Trophoblast cell (in vitro differentiated cells and primary cell): ENCODE results near the gene TRMT112.
A peak's percentile ranks its signal among the peaks of the same experiment; 100 is the strongest.
"Not testable (repeated sequence)": the region's sequence is repeated elsewhere in the genome, so short reads cannot be mapped to it uniquely, and the experiment has no call there.

Source experiments
- DNase-seq, 2 donors: peaks; one replicate each; pipeline ENCODE4 v3.0.0-alpha.2; 2016
- H2AFZ ChIP-seq: 2 replicates; pipeline ENCODE4 v1.6.1; 2013; ENCODE audit warnings: low read length, moderate library complexity, mild to moderate bottlenecking; ENCODE audit not compliant: insufficient read depth, poor library complexity
- H2AK5ac ChIP-seq: 2 replicates; pipeline ENCODE4 v1.6.1; 2013; ENCODE audit warnings: mild to moderate bottlenecking, low read length
- H2BK120ac ChIP-seq: 2 replicates; pipeline ENCODE4 v1.6.1; 2013; ENCODE audit warnings: low read length, mild to moderate bottlenecking, moderate library complexity; ENCODE audit not compliant: insufficient read depth, poor library complexity
- H2BK12ac ChIP-seq: 2 replicates; pipeline ENCODE4 v1.6.1; 2013; ENCODE audit warnings: mild to moderate bottlenecking, low read length, moderate library complexity
- H2BK5ac ChIP-seq: 2 replicates; pipeline ENCODE4 v1.6.1; 2013; ENCODE audit warnings: low read length, low read depth, moderate library complexity, mild to moderate bottlenecking; ENCODE audit not compliant: poor library complexity
- H3K14ac ChIP-seq: 2 replicates; pipeline ENCODE4 v1.6.1; 2013; ENCODE audit warnings: mild to moderate bottlenecking, low read length
- H3K18ac ChIP-seq: 2 replicates; pipeline ENCODE4 v1.6.1; 2013; ENCODE audit warnings: mild to moderate bottlenecking, low read length
- H3K23ac ChIP-seq: 2 replicates; pipeline ENCODE4 v1.6.1; 2013; ENCODE audit warnings: low read length
- H3K27ac ChIP-seq: 2 replicates; pipeline ENCODE4 v1.5.1; 2013; ENCODE audit warnings: low read depth, mild to moderate bottlenecking, inconsistent platforms, low read length, moderate library complexity
- H3K27me3 ChIP-seq: 2 replicates; pipeline ENCODE4 v1.6.1; 2013; ENCODE audit warnings: inconsistent platforms, mild to moderate bottlenecking, low read length, moderate library complexity; ENCODE audit not compliant: insufficient read depth
- H3K36me3 ChIP-seq, 2 experiments: 1 replicate in 1 of 2; 2 replicates in 1 of 2; pipeline ENCODE4 v1.6.1; 2013; ENCODE audit warnings: low read length in 2 of 2, mild to moderate bottlenecking in 2 of 2, moderate library complexity in 1 of 2; ENCODE audit not compliant: insufficient read depth in 2 of 2, control insufficient read depth in 1 of 2
- H3K4ac ChIP-seq: 2 replicates; pipeline ENCODE4 v1.6.1; 2013; ENCODE audit warnings: low read depth, mild to moderate bottlenecking, low read length, moderate library complexity
- H3K4me1 ChIP-seq, 2 experiments: 1 replicate in 1 of 2; 2 replicates in 1 of 2; pipeline ENCODE4 v1.6.1; 2013; ENCODE audit warnings: low read length in 2 of 2, mild to moderate bottlenecking in 2 of 2, moderate library complexity in 1 of 2; ENCODE audit not compliant: insufficient read depth in 2 of 2, control insufficient read depth in 1 of 2
- H3K4me2 ChIP-seq: 2 replicates; pipeline ENCODE4 v1.6.1; 2013; ENCODE audit warnings: inconsistent platforms, mild to moderate bottlenecking, low read length, moderate library complexity
- H3K4me3 ChIP-seq: 2 replicates; pipeline ENCODE4 v1.5.1; 2013; ENCODE audit warnings: mild to moderate bottlenecking, low read depth, low read length, inconsistent platforms
- H3K79me1 ChIP-seq: one replicate; pipeline ENCODE4 v1.6.1; 2013; ENCODE audit warnings: low read length
- H3K79me2 ChIP-seq: 2 replicates; pipeline ENCODE4 v1.6.1; 2013; ENCODE audit warnings: low read length, mild to moderate bottlenecking; ENCODE audit not compliant: control insufficient read depth, insufficient read depth, poor library complexity
- H3K9ac ChIP-seq: 2 replicates; pipeline ENCODE4 v1.6.1; 2013; ENCODE audit warnings: mild to moderate bottlenecking, low read length
- H3K9me3 ChIP-seq: 2 replicates; pipeline ENCODE4 v1.6.1; 2013; ENCODE audit warnings: low read depth, mild to moderate bottlenecking, control low read depth, inconsistent platforms, low read length; ENCODE audit not compliant: insufficient read depth
- H4K12ac ChIP-seq: 2 replicates; pipeline ENCODE4 v1.6.1; 2013; ENCODE audit warnings: low read depth, mild to moderate bottlenecking, low read length, moderate library complexity
- H4K8ac ChIP-seq: 2 replicates; pipeline ENCODE4 v1.6.1; 2013; ENCODE audit warnings: low read depth, mild to moderate bottlenecking, low read length, moderate library complexity
- H4K91ac ChIP-seq: one replicate; pipeline ENCODE4 v1.6.1; 2013; ENCODE audit warnings: low read depth, mild to moderate bottlenecking, low read length, moderate library complexity
- WGBS: extraction: QIAGEN DNeasy Blood & Tissue Kit; methylation state at CpG from one replicate; pipeline ENCODE4 v1.1.7; 2013; ENCODE audit warnings: missing lambda C conversion rate; ENCODE audit not compliant: insufficient read length, insufficient coverage; ENCODE audit errors: extremely low coverage; 5-methylcytosine and 5-hydroxymethylcytosine counted together

TRMT112 gene

GRCh38 chr11:64316672-64317324, 561 bp downstream of the TRMT112 start:
- Histone ChIP-seq H3K36me3 (peaks cover 49 to 53% of the 10 kb centered on the region in 2 experiments), H3K9me3 (peaks cover 2% of the 10 kb centered on the region)

GRCh38 chr11:64315667-64316526, 1.5 kb downstream of the TRMT112 start:
- DNase-seq, H3K4me3 ChIP-seq: not testable (repeated sequence)

More at GRCh38 chr11:64316672-64317324, 561 bp downstream of the TRMT112 start:
- H2AFZ ChIP-seq = peak overlapping the region; percentile 61
- WGBS = no CpG with 5 or more reads among the region's 32 CpGs
- H3K23ac ChIP-seq = no peak overlapping the region
- peak overlapping the region; percentile 85 for H3K9ac ChIP-seq
- peak overlapping the region; percentile 89 for H4K12ac ChIP-seq
- H3K18ac ChIP-seq = peak overlapping the region; percentile 94
- H3K27me3 ChIP-seq = no peaks in the 10 kb centered on the region
- H3K79me1 ChIP-seq = peaks cover 16% of the 10 kb centered on the region
- H4K91ac ChIP-seq = peak overlapping the region; percentile 95
- peak overlapping the region; percentile 94 for H3K14ac ChIP-seq
- peak overlapping the region; percentile 90 for H3K27ac ChIP-seq
- H2AK5ac ChIP-seq = peak overlapping the region; percentile 91
- peak overlapping the region; percentile 64 for H2BK5ac ChIP-seq
- H4K8ac ChIP-seq = peak overlapping the region; percentile 95
- H3K79me2 ChIP-seq = peaks cover 9% of the 10 kb centered on the region
- peak overlapping the region; percentile 86 for H3K4me3 ChIP-seq
- no peak overlapping the region for H2BK12ac ChIP-seq
- H3K4ac ChIP-seq = peak overlapping the region; percentile 90
- peak; percentile 74 to 80 for DNase-seq
- H2BK120ac ChIP-seq = peak overlapping the region; percentile 84
- peak overlapping the region; percentile 93 for H3K4me2 ChIP-seq
- H3K4me1 ChIP-seq = peaks cover 2 to 8% of the 10 kb centered on the region in 2 experiments

DNA sequence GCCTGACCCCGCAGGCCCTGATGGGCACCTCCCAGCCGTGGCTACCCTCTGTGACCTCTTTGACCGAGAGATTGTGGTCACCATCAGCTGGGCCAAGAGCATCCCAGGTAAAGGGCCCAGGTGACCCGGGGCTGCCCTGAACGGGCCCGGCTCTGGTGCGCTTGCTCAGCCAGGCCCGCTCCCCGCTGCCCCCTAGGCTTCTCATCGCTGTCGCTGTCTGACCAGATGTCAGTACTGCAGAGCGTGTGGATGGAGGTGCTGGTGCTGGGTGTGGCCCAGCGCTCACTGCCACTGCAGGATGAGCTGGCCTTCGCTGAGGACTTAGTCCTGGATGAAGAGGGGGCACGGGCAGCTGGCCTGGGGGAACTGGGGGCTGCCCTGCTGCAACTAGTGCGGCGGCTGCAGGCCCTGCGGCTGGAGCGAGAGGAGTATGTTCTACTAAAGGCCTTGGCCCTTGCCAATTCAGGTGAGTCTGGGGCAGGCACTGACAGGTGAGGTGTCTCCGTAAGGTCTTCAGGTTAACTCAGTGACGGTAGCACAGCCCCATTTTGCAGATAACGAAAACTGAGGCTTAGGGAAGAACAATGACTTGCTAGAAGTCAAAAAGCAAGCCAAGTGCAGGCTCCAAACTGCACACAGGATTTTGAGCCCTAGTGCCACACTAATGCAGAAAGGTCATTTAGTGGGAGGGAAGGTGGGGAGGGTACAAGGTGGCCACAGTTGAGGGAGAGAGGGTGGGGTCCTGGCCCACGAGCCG, 2.4 kb downstream of the TRMT112 start:
- no peak overlapping the region for H3K27ac ChIP-seq
- H3K14ac ChIP-seq = no peak overlapping the region
- no peak overlapping the region for H3K18ac ChIP-seq
- H2BK5ac ChIP-seq = no peak overlapping the region
- no peak overlapping the region for H3K9ac ChIP-seq
- H4K8ac ChIP-seq = no peak overlapping the region
- no peak overlapping the region for H3K4ac ChIP-seq
- H3K36me3 ChIP-seq = peaks cover 34 to 41% of the 10 kb centered on the region in 2 experiments
- H2AK5ac ChIP-seq = no peak overlapping the region
- no peaks in the 10 kb centered on the region for H3K27me3 ChIP-seq
- H2AFZ ChIP-seq = no peak overlapping the region
- no peak overlapping the region for H4K91ac ChIP-seq
- peaks cover 9% of the 10 kb centered on the region for H3K79me2 ChIP-seq
- no peak overlapping the region for H2BK120ac ChIP-seq
- H3K23ac ChIP-seq = no peak overlapping the region
- H3K79me1 ChIP-seq = peaks cover 16% of the 10 kb centered on the region
- H3K4me3 ChIP-seq = no peak overlapping the region
- no peak for DNase-seq
- no CpG with 5 or more reads among the region's 24 CpGs for WGBS
- H3K4me1 ChIP-seq = peaks cover 9 to 14% of the 10 kb centered on the region in 2 experiments
- no peak overlapping the region for H3K4me2 ChIP-seq
- H2BK12ac ChIP-seq = no peak overlapping the region
- no peak overlapping the region for H4K12ac ChIP-seq
- peaks cover 2% of the 10 kb centered on the region for H3K9me3 ChIP-seq

More at GRCh38 chr11:64315667-64316526, 1.5 kb downstream of the TRMT112 start:
- H4K12ac ChIP-seq, H2BK120ac ChIP-seq, H2BK12ac ChIP-seq, H3K18ac ChIP-seq, H3K27me3 ChIP-seq, H2AFZ ChIP-seq, H3K14ac ChIP-seq, H3K27ac ChIP-seq, H3K4me2 ChIP-seq, H3K79me2 ChIP-seq, H2BK5ac ChIP-seq, H2AK5ac ChIP-seq, H4K91ac ChIP-seq, H3K9ac ChIP-seq, H3K4ac ChIP-seq, H4K8ac ChIP-seq, H3K23ac ChIP-seq, H3K9me3 ChIP-seq: not testable (repeated sequence)
- Histone ChIP-seq H3K79me1 (peaks cover 16% of the 10 kb centered on the region), H3K36me3 (peaks cover 41 to 44% of the 10 kb centered on the region in 2 experiments), H3K4me1 (peaks cover 5 to 11% of the 10 kb centered on the region in 2 experiments)
- WGBS = no CpG with 5 or more reads among the region's 25 CpGs

- Histone ChIP-seq H2BK12ac (no peak overlapping the region), H3K27me3 (no peaks in the 10 kb centered on the region), H2AFZ (no peak overlapping the region), H3K79me1 (peaks cover 16% of the 10 kb centered on the region), H3K14ac (no peak overlapping the region), H3K4ac (no peak overlapping the region), H2BK5ac (no peak overlapping the region), H3K4me2 (no peak overlapping the region), H3K27ac (no peak overlapping the region), H3K4me3 (no peak overlapping the region), H3K9ac (no peak overlapping the region), H3K23ac (no peak overlapping the region), H2AK5ac (no peak overlapping the region), H4K8ac (no peak overlapping the region), H3K9me3 (peaks cover 2% of the 10 kb centered on the region), H2BK120ac (no peak overlapping the region), H3K18ac (no peak overlapping the region), H4K12ac (no peak overlapping the region), H4K91ac (no peak overlapping the region), H3K36me3 (peaks cover 34 to 37% of the 10 kb centered on the region in 2 experiments), H3K4me1 (peaks cover 9 to 14% of the 10 kb centered on the region in 2 experiments), H3K79me2 (peaks cover 9% of the 10 kb centered on the region)
- WGBS = no CpG with 5 or more reads among the region's 19 CpGs
- no peak for DNase-seq
These were observed 3.1 kb downstream of the TRMT112 start for GRCh38 chr11:64314146-64314804.
